GM18870 (cell line): ENCODE data around the gene MYRIP.
A peak's percentile ranks its signal among the peaks of the same experiment; 100 is the strongest.
"Not testable (repeated sequence)": the region's sequence is repeated elsewhere in the genome, so short reads cannot be mapped to it uniquely, and the experiment has no call there.

ENCODE experiments used
- ATAC-seq: cut with Tn5 transposase; IDR thresholded peaks from one replicate; pipeline ENCODE4 v1.9.1; 2021; ENCODE audit warnings: moderate library complexity; ENCODE audit not compliant: unreplicated experiment

MYRIP gene

GRCh38 chr3:40116478-40117177 is 307.2 kb downstream of the MYRIP start:
- no peak for ATAC-seq

DNA sequence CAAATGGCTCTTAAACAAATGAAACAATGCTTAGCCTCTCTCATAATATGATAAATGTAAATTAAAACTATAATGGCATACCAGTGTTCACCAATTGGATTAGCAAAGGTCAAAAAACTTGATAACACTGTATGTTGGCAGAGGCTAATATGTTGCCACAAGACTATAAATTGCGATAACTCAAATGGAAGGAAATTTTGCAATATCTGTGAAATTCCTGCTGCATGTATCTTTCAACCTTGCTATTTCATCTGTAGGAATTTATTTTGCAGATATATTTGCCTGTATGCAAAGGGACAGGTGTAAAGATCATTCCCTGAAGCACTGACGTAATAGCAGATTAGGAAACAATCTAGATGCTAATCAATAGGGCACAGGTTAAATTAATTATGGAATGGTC is 308.7 kb downstream of the MYRIP start:
- ATAC-seq: no peak

GRCh38 chr3:40120067-40120692 is 310.8 kb downstream of the MYRIP start:
- ATAC-seq: no peak

- peak; percentile 53 for ATAC-seq
These were observed 311.4 kb downstream of the MYRIP start for GRCh38 chr3:40120806-40121205.

- ATAC-seq: no peak
These were observed 315.5 kb downstream of the MYRIP start for GRCh38 chr3:40124918-40125317.

DNA sequence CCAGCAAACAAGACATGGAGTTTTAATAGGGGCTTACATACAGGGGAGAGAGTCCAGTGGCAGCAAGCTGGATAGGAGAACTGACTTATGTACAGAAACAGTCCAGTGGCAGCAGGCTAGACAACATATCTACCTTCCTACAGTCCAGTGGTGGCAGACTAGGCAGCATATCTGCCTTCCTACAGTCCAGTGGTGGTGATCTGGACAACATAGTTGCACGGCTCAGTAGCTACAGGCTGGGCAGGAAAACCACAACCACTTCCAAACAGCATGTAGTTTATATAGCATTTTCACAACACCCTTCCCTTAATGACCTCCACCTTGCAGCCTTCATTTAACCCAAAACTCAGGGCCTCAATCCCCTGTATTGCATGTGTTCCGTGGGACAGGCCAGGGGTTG is 318.8 kb downstream of the MYRIP start:
- no peak for ATAC-seq

DNA sequence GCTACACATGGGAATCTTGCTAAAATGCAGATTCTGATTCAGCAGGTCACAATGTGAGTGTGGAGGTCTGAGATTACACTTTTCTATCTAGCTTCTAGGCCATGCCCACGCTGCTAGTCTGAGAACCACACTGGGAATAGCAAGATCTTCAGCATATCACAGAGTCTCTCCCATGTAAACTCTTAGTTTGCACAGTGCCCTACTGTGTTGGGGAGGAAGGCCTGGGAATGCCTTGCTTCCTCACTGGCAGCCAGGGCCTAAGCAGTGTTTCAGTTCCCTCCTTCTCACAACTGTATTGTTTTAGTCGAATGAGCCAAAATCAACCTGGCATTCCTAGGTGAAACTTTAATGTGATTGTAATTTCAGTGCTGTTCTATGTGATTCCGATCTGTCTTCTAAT is 320.1 kb downstream of the MYRIP start:
- ATAC-seq: no peak

DNA sequence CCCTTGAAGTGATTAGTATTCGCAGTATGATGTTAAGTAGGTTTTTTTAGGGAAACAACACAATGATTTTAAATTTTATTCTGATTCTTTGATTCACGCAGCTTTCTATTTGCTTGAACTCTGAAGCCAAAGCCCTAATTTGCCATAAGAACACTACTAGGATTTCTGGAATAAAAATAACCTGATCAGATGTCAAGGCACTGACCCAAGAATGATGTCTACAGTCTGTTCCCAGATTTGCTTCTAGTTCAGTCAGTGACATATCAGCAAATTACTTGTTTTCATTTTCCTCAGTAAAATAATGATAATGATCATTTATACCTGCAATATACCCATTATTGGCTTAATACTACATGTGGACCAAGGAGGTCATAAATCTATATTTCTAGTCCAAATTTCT is 320.6 kb downstream of the MYRIP start:
- ATAC-seq: no peak

- no peak for ATAC-seq
These were observed 321.3 kb downstream of the MYRIP start for GRCh38 chr3:40130721-40131120.

- not testable (repeated sequence) for ATAC-seq
These were observed 324.6 kb downstream of the MYRIP start for GRCh38 chr3:40133886-40134575.

DNA sequence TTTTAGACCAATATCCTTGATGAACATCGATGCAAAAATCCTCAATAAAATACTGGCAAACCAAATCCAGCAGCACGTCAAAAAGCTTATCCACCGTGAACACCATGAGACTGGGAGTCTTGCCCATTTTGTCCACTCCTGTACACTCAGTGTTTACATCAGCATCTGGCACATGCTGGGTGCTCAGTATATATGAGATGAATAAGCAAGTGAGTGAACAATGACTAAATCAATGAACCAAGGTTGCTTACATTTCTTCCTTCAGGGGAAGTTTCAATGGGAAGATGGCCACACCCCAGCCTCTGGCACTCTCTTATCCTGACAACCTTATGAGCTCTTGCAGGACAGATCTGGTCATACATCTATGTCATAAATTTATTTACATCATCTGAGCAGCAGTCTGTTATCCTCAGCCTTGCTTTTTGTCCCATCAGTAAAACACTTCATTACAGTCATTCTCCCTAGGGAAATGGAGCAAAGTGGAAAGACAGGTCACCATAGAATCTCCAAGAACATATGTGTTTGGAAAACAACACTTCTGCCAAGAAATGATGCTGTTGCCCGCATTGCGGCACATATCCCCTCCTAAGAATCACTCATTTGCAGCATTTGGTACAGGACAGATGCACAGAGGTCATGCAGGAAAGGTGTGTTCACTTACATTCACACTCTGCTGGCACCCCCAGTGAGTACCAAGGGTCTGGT is 328.3 kb downstream of the MYRIP start:
- ATAC-seq: no peak

DNA sequence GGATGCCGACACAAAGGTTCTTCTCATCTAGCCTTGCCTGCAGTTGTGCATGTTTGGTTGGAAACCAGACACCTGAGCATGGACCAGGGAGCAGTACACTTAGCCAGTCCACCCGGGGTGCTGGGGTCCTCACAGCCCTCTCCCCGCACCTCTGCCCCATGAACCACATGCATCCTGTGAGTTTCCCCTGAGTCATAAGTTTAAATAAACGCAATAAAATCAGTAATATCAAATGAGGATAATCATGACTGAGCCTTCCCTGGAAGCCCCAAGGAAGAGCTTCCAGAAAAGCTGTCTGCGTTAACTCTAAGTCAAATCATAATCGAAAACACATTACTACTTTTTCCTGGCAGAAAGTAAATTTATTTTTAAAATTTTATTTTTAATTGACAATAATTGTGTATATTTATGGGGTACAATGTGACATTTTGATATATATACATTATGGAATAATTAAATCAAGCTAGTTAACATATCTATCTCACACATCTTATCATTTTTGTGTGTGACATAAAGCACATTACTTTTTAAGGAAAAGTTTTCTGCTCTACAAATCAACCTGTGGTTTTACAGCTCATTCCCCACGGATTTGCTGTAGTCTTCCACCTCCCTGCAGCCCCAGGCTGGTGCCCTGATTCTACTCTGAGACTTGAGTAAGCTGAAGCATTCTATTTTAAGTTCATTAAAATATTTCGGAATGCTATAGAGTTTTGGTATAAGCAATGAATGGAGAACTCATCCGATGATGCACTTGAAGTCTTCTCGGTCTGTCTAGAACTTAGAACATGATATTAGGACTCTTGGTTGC is 334.1 kb downstream of the MYRIP start:
- ATAC-seq: no peak

GRCh38 chr3:40148827-40149226 is 339.4 kb downstream of the MYRIP start:
- ATAC-seq: no peak

GRCh38 chr3:40152482-40153133 is 343.2 kb downstream of the MYRIP start:
- no peak for ATAC-seq

DNA sequence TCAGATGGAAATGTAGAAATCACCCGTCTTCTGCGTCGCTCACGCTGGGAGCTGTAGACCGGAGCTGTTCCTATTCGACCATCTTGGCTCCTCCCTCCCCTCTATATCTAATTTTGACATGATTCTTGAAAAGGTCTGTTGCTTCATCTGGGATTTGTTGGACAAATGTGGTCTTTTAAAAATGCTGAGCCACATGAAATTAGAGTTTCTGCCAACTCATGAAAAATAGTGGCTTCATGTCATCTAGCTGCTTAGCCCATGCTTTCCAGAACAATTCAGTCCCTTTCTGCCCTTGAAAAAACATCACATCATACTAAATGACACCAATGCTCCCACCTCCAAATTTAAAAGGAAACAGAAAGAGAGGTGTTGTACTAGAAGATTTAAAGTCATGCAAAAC is 351.5 kb downstream of the MYRIP start:
- no peak for ATAC-seq

- ATAC-seq: no peak
These were observed 353.2 kb downstream of the MYRIP start for GRCh38 chr3:40162616-40163015.

GRCh38 chr3:40166997-40167396 is 357.6 kb downstream of the MYRIP start:
- ATAC-seq: no peak

GRCh38 chr3:40167958-40168357 is 358.5 kb downstream of the MYRIP start:
- no peak for ATAC-seq

DNA sequence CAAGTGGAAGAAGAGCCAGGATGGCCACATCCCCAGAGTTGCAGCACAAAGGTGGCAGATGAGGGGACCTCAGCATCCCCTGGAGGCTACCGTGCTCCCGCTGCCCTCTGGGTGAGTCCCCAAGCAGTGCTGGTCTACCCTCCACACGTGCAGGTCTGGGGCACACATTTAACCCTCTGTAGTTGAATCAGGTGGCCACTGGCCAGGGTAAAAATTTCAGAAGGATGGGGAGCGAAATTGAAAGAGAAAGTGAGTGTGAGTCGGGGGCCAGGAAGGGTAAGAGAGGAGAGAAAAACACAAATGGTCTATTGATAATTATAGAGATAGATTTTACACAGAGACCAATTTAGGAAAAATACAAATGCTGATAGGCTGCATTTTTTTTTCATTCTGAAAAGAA is 360.6 kb downstream of the MYRIP start:
- ATAC-seq: peak; percentile 21

DNA sequence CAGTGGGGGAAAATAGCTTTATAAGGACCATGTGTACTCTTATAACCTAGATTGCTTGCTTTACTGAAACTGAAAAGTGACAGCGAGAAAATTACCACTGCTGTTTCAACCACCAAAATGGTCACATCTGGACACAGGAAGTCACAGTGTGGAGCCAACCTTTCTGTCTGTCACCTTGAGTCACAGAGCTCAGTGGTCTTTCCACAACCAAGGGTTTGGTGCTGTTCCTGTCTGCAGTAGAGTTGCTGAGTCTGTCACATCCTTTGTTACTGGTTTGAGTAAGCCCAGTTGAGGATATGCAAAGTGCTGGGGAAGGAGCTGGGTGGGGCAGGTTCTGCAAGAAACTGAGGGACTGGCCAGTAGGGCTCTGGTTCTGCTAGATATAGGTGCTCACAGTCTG is 361.0 kb downstream of the MYRIP start:
- ATAC-seq: peak; percentile 97
